ENCODE data around the gene EPG5. TPM values are rescaled to one million over a fixed set of nuclear protein-coding genes. Genes with fewer than 3 reads are reported as not detected.

Gene EPG5
- total RNA-seq, 1 donor from 2014 or later = 38.3 TPM

GRCh38 chr18:45859334-45859733 lies 107.8 kb downstream of the EPG5 start:
- POLR2A ChIA-PET = no interaction called here
- ATAC-seq (ENCODE audit: low read depth) (no peak), DNase-seq (no peak)
- Mint-ChIP-seq H3K27me3 (no peaks in the 10 kb centered on the region), H3K4me1 (no peaks in the 10 kb centered on the region), H3K4me3 (no peak overlapping the region), H3K27ac (no peak overlapping the region), H3K9me3 (no peaks in the 10 kb centered on the region), H3K36me3 (ENCODE audit: low read depth) (peaks cover 91% of the 10 kb centered on the region)
- CTCF ChIA-PET = interaction anchor here (0.6 kb wide), 1 partner anchor 10 kb away, joined by 4 read pairs; no protein-coding TSS in a partner anchor
- intact Hi-C loops (cut with micrococcal nuclease) = no loop called here
- TF ChIP-seq CTCF (IDR thresholded peaks at IDR 0.05) = no peak

GRCh38 chr18:45856531-45856930 lies 110.6 kb downstream of the EPG5 start:
- CTCF ChIA-PET = no interaction called here
- ATAC-seq (ENCODE audit: low read depth) (no peak), DNase-seq (no peak)
- no peak for TF ChIP-seq CTCF (IDR thresholded peaks at IDR 0.05)
- intact Hi-C loops (cut with micrococcal nuclease) = no loop called here
- Mint-ChIP-seq H3K9me3 (no peaks in the 10 kb centered on the region), H3K27ac (no peak overlapping the region), H3K4me3 (no peak overlapping the region), H3K27me3 (no peaks in the 10 kb centered on the region), H3K36me3 (ENCODE audit: low read depth) (peaks cover 93% of the 10 kb centered on the region), H3K4me1 (no peaks in the 10 kb centered on the region)
- POLR2A ChIA-PET = no interaction called here

GRCh38 chr18:45854036-45854586 lies 113.0 kb downstream of the EPG5 start:
- peaks cover 4% of the 10 kb centered on the region for H3K4me1 Mint-ChIP-seq
- no peak for TF ChIP-seq CTCF (IDR thresholded peaks at IDR 0.05)
- no peak overlapping the region for H3K27ac Mint-ChIP-seq
- DNase-seq = no peak
- POLR2A ChIA-PET = no interaction called here
- peaks cover 85% of the 10 kb centered on the region for H3K36me3 Mint-ChIP-seq (ENCODE audit: low read depth)
- H3K9me3 Mint-ChIP-seq = no peaks in the 10 kb centered on the region
- intact Hi-C loops (cut with micrococcal nuclease) = loop anchor here (5.0 kb wide), 1 partner anchor 48 kb away; no protein-coding TSS in a partner anchor
- H3K27me3 Mint-ChIP-seq = no peaks in the 10 kb centered on the region
- no peak overlapping the region for H3K4me3 Mint-ChIP-seq
- no peak for ATAC-seq (ENCODE audit: low read depth)
- CTCF ChIA-PET = interaction anchor here (1.3 kb wide), 1 partner anchor 26 kb away, joined by 5 read pairs; no protein-coding TSS in a partner anchor

- ChIA-PET POLR2A (no interaction called here), CTCF (no interaction called here)
- no peaks in the 10 kb centered on the region for H3K27me3 Mint-ChIP-seq
- peaks cover 70% of the 10 kb centered on the region for H3K36me3 Mint-ChIP-seq (ENCODE audit: low read depth)
- intact Hi-C loops (cut with micrococcal nuclease) = loop anchor here (5.0 kb wide), 1 partner anchor 50 kb away; no protein-coding TSS in a partner anchor
- no peak overlapping the region for H3K4me3 Mint-ChIP-seq
- no peak for TF ChIP-seq CTCF (IDR thresholded peaks at IDR 0.05)
- DNase-seq (no peak), ATAC-seq (ENCODE audit: low read depth) (no peak)
- H3K27ac Mint-ChIP-seq = no peak overlapping the region
- peaks cover 4% of the 10 kb centered on the region for H3K4me1 Mint-ChIP-seq
- no peaks in the 10 kb centered on the region for H3K9me3 Mint-ChIP-seq
Measured at GRCh38 chr18:45852631-45853030, 114.5 kb downstream of the EPG5 start.

GRCh38 chr18:45851161-45851925 lies 115.8 kb downstream of the EPG5 start:
- Mint-ChIP-seq H3K9me3 (no peaks in the 10 kb centered on the region), H3K36me3 (ENCODE audit: low read depth) (peaks cover 60% of the 10 kb centered on the region), H3K27me3 (no peaks in the 10 kb centered on the region), H3K27ac (no peak overlapping the region), H3K4me3 (no peak overlapping the region), H3K4me1 (peaks cover 4% of the 10 kb centered on the region)
- no peak for TF ChIP-seq CTCF (IDR thresholded peaks at IDR 0.05)
- no peak for DNase-seq
- POLR2A ChIA-PET = no interaction called here
- CTCF ChIA-PET = interaction anchor here (0.7 kb wide), 1 partner anchor 39 kb away, joined by 3 read pairs; no protein-coding TSS in a partner anchor
- intact Hi-C loops (cut with micrococcal nuclease) = loop anchor here (2.0 to 5.0 kb wide), 2 partner anchors 19 to 51 kb away; no protein-coding TSS in a partner anchor
- no peak for ATAC-seq (ENCODE audit: low read depth)

All from activated B cell treated with CpG ODN at 0.5 μM for 24 hours (primary cell).